ENCODE data around the gene ARPC1A. TPM values are rescaled to one million over a fixed set of nuclear protein-coding genes. Genes with fewer than 3 reads are reported as not detected.
A peak's percentile ranks its signal among the peaks of the same experiment; 100 is the strongest.
"Not testable (repeated sequence)": the region's sequence is repeated elsewhere in the genome, so short reads cannot be mapped to it uniquely, and the experiment has no call there.

Gene ARPC1A
- total RNA-seq = 100 to 1,000 TPM; 108 to 117 TPM

- peak within 1 kb of the TSS; percentile 91 to 93 for H3K27ac ChIP-seq
- no peaks in the 10 kb centered on the region for H3K27me3 ChIP-seq
- TF ChIP-seq, protein P1, sequence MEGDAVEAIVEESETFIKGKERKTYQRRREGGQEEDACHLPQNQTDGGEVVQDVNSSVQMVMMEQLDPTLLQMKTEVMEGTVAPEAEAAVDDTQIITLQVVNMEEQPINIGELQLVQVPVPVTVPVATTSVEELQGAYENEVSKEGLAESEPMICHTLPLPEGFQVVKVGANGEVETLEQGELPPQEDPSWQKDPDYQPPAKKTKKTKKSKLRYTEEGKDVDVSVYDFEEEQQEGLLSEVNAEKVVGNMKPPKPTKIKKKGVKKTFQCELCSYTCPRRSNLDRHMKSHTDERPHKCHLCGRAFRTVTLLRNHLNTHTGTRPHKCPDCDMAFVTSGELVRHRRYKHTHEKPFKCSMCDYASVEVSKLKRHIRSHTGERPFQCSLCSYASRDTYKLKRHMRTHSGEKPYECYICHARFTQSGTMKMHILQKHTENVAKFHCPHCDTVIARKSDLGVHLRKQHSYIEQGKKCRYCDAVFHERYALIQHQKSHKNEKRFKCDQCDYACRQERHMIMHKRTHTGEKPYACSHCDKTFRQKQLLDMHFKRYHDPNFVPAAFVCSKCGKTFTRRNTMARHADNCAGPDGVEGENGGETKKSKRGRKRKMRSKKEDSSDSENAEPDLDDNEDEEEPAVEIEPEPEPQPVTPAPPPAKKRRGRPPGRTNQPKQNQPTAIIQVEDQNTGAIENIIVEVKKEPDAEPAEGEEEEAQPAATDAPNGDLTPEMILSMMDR (IDR thresholded peaks at IDR 0.05) = no peak
- H3K4me3 ChIP-seq = peak within 1 kb of the TSS; percentile 96 to 100
- peaks cover 0 to 48% of the 10 kb centered on the region in 2 donors for H3K4me1 ChIP-seq
- H3K36me3 ChIP-seq = no peaks in the 10 kb centered on the region
- DNase-seq (ENCODE audit: low spot score) = peak; percentile 90
- H3K9me3 ChIP-seq = no peaks in the 10 kb centered on the region
These were observed at the start of gene ARPC1A for GRCh38 chr7:99325592-99326407. Gene ARPC1A, plus strand, starts transcription at chr7:99325898. Its CDS starts 7,456 bp downstream, at chr7:99333354.

DNA sequence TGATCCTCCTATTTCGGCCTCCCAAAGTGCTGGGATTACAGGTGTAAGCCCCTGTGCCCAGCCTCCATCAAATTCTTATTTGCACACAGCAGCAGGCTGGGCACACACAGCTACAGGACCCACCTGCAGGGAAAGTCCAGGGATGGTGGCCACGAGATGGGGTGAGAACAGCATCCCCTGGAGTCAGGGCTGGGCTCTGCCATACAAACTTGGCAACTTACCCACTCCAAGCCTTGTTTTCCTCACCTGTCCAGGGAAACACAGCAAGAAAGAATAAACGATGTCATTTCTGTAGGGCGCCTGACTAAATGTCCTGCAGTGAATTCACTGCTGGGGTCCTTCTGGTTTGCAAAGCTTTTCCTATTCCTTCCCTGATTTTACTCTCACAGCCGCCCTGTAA lies 47.5 kb upstream of the ARPC1A start:
- H3K4me1 ChIP-seq = no peaks in the 10 kb centered on the region
- H3K27ac ChIP-seq = no peak overlapping the region
- H3K27me3 ChIP-seq = no peaks in the 10 kb centered on the region
- TF ChIP-seq, protein P1 (IDR thresholded peaks at IDR 0.05) = no peak
- DNase-seq (ENCODE audit: low spot score) = no peak
- H3K36me3 ChIP-seq = no peaks in the 10 kb centered on the region
- H3K4me3 ChIP-seq = no peak overlapping the region
- no peaks in the 10 kb centered on the region for H3K9me3 ChIP-seq

DNA sequence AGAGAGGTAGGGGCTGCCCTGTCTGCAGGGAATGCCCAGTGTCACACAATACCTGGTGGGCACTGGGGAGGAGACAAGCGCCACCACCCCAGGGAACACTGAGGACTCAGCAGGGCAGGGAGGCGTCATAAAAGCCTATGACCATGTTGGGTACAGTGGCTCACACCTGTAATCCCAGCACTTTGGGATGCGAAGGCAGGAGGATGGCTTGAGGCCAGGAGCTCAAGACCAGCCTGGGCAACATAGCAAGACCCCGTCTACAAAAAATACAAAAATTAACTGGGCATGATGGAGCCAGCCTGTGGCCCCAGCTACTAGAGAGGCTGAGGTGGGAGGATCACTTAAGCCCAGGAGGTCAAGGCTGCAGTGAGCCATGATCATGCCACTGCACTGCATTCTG lies 41.5 kb upstream of the ARPC1A start:
- H3K36me3 ChIP-seq; H3K27me3 ChIP-seq; H3K4me1 ChIP-seq; H3K9me3 ChIP-seq; DNase-seq (ENCODE audit: low spot score); H3K4me3 ChIP-seq; H3K27ac ChIP-seq: not testable (repeated sequence)

DNA sequence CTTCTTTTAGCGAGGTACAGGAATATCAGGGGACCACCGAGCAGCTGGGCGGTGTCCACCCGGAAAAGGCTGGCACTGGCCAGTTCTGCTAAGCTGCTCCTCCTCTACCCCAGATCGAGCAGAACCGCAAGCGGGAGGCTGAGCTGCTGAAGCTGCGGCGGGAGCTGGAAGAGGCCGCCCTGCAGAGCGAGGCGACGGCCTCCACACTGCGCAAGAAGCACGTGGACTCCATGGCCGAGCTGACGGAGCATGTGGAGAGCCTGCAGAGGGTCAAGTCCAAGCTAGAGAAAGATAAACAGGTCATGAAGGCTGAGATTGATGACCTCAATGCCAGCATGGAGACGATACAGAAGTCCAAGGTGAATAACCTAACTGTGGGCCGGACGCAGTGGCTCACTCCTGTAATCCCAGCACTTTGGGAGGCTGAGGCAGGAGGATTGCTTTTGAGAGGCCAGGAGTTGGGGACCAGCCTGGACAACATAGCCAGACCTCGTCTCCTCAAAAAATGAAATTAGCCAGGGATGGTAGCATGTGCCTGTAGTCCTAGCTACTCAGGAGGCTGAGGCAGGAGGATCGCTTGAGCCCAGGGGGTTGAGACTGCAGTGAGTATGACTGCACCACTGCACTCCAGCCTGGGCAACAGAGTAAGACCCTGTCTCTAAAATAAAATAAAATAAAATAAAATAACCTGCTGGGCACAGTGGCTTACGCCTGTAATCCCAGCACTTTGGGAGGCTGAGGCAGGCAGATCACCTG lies 37.7 kb upstream of the ARPC1A start:
- H3K4me1 ChIP-seq = no peaks in the 10 kb centered on the region
- DNase-seq (ENCODE audit: low spot score) = no peak
- no peaks in the 10 kb centered on the region for H3K27me3 ChIP-seq
- no peak overlapping the region for H3K4me3 ChIP-seq
- no peaks in the 10 kb centered on the region for H3K36me3 ChIP-seq
- H3K27ac ChIP-seq = no peak overlapping the region
- TF ChIP-seq, protein P1 (IDR thresholded peaks at IDR 0.05) = no peak
- no peaks in the 10 kb centered on the region for H3K9me3 ChIP-seq

GRCh38 chr7:99289185-99289584 lies 36.5 kb upstream of the ARPC1A start:
- TF ChIP-seq, protein P1 (IDR thresholded peaks at IDR 0.05) = no peak
- no peak overlapping the region for H3K27ac ChIP-seq
- H3K27me3 ChIP-seq = no peaks in the 10 kb centered on the region
- no peak overlapping the region for H3K4me3 ChIP-seq
- no peak for DNase-seq (ENCODE audit: low spot score)
- no peaks in the 10 kb centered on the region for H3K36me3 ChIP-seq
- H3K9me3 ChIP-seq = no peaks in the 10 kb centered on the region
- no peaks in the 10 kb centered on the region for H3K4me1 ChIP-seq

DNA sequence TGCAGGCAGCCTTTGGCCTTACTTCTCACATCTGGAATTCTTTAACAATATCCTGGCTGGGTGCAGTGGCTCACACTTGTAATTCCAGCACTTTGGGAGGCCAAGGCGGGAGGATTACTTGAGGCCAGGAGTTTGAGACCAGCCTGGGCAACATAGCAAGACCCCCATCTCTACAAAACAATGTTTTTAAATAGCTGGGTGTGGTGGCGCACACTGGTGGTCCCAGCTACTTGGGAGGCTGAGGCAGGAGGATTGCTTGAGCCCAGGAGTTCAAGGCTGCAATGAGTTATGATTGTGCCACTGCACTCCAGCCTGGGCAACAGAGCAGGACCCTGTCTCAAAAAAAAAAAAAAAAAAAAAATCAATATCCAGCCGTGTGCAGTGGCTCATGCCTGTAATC lies 35.5 kb upstream of the ARPC1A start:
- H3K4me3 ChIP-seq; DNase-seq (ENCODE audit: low spot score); H3K4me1 ChIP-seq; H3K27ac ChIP-seq; H3K36me3 ChIP-seq; H3K9me3 ChIP-seq; H3K27me3 ChIP-seq: not testable (repeated sequence)

All from right atrium auricular region (tissue), 2 donors.